ENCODE data around the gene NYAP2. TPM values are rescaled to one million over a fixed set of nuclear protein-coding genes. Genes with fewer than 3 reads are reported as not detected.

The NYAP2 gene
- total and polyA plus RNA-seq, 10 of the 15 experiments (the other 5 are each of a cell fraction or from before 2014, with no cell fraction given): 0.03 TPM; not detected in 9

- TF ChIP-seq E4F1 (IDR thresholded peaks at IDR 0.05; ENCODE audit: borderline replicate concordance, partially characterized antibody) (no peak), TCF3 (IDR thresholded peaks at IDR 0.05; ENCODE audit: borderline replicate concordance, insufficient read depth, low read depth, low read length) (0 out of 2 replicates have a peak, but pooled peaks have one; percentile 46), NRF1 (conservative IDR thresholded peaks at IDR 0.05; ENCODE audit: low read depth, low read length) (no peak), ZNF622 (IDR thresholded peaks at IDR 0.05) (no peak), ETV6 (conservative IDR thresholded peaks at IDR 0.05 in 1 of 2, IDR thresholded peaks at IDR 0.05 in 1 of 2; ENCODE audit: borderline replicate concordance in 1 of 2, low read depth in 1 of 2) (no peak)
These were observed 220.7 kb downstream of the NYAP2 start (continued) for GRCh38 chr2:225620227-225620626.

- intact Hi-C loops (cut with micrococcal nuclease; ENCODE audit: unreplicated experiment) (no loop called here), in situ Hi-C loops (cut with MboI) (no loop called here)
- H3K9me3 ChIP-seq (replicated peaks; ENCODE audit: control insufficient read depth, insufficient read depth, low read length): no peaks in the 10 kb centered on the region
- no peak for TF ChIP-seq CBX3 (IDR thresholded peaks at IDR 0.05; ENCODE audit: borderline replicate concordance, low read depth)
- TF ChIP-seq STAT1 (conservative IDR thresholded peaks at IDR 0.05): no peak
- no peak for TF ChIP-seq FOXM1 (IDR thresholded peaks at IDR 0.05; ENCODE audit: low read depth, low read length)
- H3K79me2 ChIP-seq (ENCODE audit: control insufficient read depth, insufficient read depth, low read length): no peaks in the 10 kb centered on the region
- no TSS peak for BruUV-seq (replicated peaks)
- 82% methylated on average over 4 of the region's 4 CpGs for WGBS (ENCODE audit: insufficient coverage, insufficient replicate concordance, low lambda C conversion rate, missing lambda C conversion rate)
- DNase-seq (ENCODE audit: low read depth, low spot score): no peak
- H2AFZ ChIP-seq (ENCODE audit: control insufficient read depth, low read depth, low read length): no peak overlapping the region
- H3K4me1 ChIP-seq (ENCODE audit: control insufficient read depth, insufficient read depth, low read length): no peaks in the 10 kb centered on the region
- H3K9ac ChIP-seq (ENCODE audit: control insufficient read depth, insufficient read depth, low read length): no peak overlapping the region
- no peaks in the 10 kb centered on the region for H3K27me3 ChIP-seq (replicated peaks in 1 of 2; ENCODE audit: control insufficient read depth in 2 of 2, insufficient read depth in 2 of 2, low read length in 1 of 2)
- no peak for ATAC-seq
- no peaks in the 10 kb centered on the region for H3K36me3 ChIP-seq (ENCODE audit: control insufficient read depth in 2 of 2, insufficient read depth in 2 of 2, low read length in 1 of 2)
- SMC1A ChIA-PET (ENCODE audit: uncharacterized antibody, unreplicated experiment): no interaction called here
- POLR2A ChIA-PET: no interaction called here
- no peak overlapping the region for H3K4me3 ChIP-seq
- H3K27ac ChIP-seq (ENCODE audit: control insufficient read depth, insufficient read depth): no peak overlapping the region
- RAD21 ChIA-PET (ENCODE audit: unreplicated experiment): no interaction called here
- CTCF ChIA-PET: interaction anchor here (1.2 kb wide), 1 partner anchor 10 kb away, joined by 3 read pairs; no protein-coding TSS in a partner anchor
- H3K4me2 ChIP-seq (ENCODE audit: control insufficient read depth, insufficient read depth): no peak overlapping the region
- no peak for FAIRE-seq
- no peaks in the 10 kb centered on the region for H4K20me1 ChIP-seq (ENCODE audit: control insufficient read depth, insufficient read depth)
These were observed 231.5 kb downstream of the NYAP2 start for GRCh38 chr2:225630824-225631533.

Data from GM12878 (cell line).